ENCODE measurements around the gene FTO.

DNA sequence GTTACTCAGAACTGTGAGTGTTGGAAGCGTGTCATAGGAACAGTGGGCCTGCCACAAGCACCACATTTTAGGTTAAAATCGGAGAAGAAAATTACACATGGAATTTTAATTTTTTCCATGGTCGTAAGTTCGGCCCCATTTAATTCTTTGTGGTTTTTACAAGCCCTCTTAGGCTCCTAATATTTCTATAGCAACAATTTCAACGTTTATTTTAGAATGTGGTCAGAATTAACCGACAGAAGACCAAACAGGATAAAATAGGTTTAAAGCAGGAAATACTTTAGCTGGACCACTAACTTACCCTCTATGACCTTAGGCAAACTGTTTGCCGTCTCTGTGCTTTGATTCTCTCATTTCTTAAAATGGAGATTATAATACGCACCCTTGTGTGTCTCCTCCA lies 69.9 kb downstream of the FTO start:
- TF ChIP-seq POLR2A (IDR thresholded peaks at IDR 0.05), result no peak
- TF ChIP-seq, protein P1, sequence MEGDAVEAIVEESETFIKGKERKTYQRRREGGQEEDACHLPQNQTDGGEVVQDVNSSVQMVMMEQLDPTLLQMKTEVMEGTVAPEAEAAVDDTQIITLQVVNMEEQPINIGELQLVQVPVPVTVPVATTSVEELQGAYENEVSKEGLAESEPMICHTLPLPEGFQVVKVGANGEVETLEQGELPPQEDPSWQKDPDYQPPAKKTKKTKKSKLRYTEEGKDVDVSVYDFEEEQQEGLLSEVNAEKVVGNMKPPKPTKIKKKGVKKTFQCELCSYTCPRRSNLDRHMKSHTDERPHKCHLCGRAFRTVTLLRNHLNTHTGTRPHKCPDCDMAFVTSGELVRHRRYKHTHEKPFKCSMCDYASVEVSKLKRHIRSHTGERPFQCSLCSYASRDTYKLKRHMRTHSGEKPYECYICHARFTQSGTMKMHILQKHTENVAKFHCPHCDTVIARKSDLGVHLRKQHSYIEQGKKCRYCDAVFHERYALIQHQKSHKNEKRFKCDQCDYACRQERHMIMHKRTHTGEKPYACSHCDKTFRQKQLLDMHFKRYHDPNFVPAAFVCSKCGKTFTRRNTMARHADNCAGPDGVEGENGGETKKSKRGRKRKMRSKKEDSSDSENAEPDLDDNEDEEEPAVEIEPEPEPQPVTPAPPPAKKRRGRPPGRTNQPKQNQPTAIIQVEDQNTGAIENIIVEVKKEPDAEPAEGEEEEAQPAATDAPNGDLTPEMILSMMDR (IDR thresholded peaks at IDR 0.05), result no peak

All from adrenal gland (tissue), 5 donors.